BLaER1 (cell line): ENCODE data around the gene NCBP3.

Source experiments
- H3K27ac ChIP-seq: shearing (Covaris generic); formaldehyde crosslinking; 2 replicates; pipeline ENCODE4 v1.8.1; 2022
- H3K27me3 ChIP-seq: shearing (Covaris generic); formaldehyde crosslinking; 2 replicates; pipeline ENCODE4 v1.8.1; 2022
- H3K36me3 ChIP-seq: shearing (Covaris generic); formaldehyde crosslinking; 2 replicates; pipeline ENCODE4 v1.8.1; 2022
- H3K4me1 ChIP-seq: shearing (Covaris generic); formaldehyde crosslinking; 2 replicates; pipeline ENCODE4 v1.8.1; 2022
- H3K4me2 ChIP-seq: shearing (Covaris generic); formaldehyde crosslinking; 2 replicates; pipeline ENCODE4 v1.8.1; 2022
- H3K4me3 ChIP-seq: shearing (Covaris generic); formaldehyde crosslinking; 2 replicates; pipeline ENCODE4 v1.8.1; 2022
- H3K9ac ChIP-seq: shearing (Covaris generic); formaldehyde crosslinking; 2 replicates; pipeline ENCODE4 v1.8.1; 2022
- H3K9me3 ChIP-seq: shearing (Covaris generic); formaldehyde crosslinking; 2 replicates; pipeline ENCODE4 v1.8.1; 2022
- H4K20me1 ChIP-seq: shearing (Covaris generic); formaldehyde crosslinking; 2 replicates; pipeline ENCODE4 v1.8.1; 2022
- Cebpa-rat ChIP-seq: shearing (Covaris generic); IDR thresholded peaks from 2 replicates; pipeline ENCODE4 v1.8.1; 2022

Gene NCBP3

DNA sequence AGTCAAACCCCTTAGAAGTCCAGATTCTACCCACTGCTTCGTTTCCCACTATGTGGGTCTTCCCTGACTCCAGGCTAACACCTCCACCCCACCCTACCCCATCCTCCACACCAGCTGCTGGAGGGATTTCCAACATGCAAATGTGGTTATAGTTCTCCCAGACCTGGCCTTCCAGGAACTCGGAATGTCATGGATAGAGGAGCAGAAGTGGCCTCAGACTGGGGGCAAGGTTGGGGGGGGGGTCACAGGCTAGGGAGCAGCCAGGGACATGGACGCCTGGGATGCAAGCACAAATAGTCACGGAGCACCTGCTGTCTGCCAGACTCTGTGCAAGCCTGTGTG is 44.8 kb upstream of the NCBP3 start:
- Histone ChIP-seq H3K4me2 (peak overlapping the region; percentile 100), H3K36me3 (no peaks in the 10 kb centered on the region), H3K27me3 (peaks cover 5% of the 10 kb centered on the region; the same call in 1 of the 2 replicates), H3K9me3 (no peaks in the 10 kb centered on the region), H4K20me1 (peaks cover 37% of the 10 kb centered on the region), H3K9ac (peak overlapping the region; percentile 15; the same call in 1 of the 2 replicates), H3K4me3 (no peak overlapping the region), H3K27ac (no peak overlapping the region), H3K4me1 (peaks cover 90% of the 10 kb centered on the region)
- TF ChIP-seq Cebpa-rat, result no peak

DNA sequence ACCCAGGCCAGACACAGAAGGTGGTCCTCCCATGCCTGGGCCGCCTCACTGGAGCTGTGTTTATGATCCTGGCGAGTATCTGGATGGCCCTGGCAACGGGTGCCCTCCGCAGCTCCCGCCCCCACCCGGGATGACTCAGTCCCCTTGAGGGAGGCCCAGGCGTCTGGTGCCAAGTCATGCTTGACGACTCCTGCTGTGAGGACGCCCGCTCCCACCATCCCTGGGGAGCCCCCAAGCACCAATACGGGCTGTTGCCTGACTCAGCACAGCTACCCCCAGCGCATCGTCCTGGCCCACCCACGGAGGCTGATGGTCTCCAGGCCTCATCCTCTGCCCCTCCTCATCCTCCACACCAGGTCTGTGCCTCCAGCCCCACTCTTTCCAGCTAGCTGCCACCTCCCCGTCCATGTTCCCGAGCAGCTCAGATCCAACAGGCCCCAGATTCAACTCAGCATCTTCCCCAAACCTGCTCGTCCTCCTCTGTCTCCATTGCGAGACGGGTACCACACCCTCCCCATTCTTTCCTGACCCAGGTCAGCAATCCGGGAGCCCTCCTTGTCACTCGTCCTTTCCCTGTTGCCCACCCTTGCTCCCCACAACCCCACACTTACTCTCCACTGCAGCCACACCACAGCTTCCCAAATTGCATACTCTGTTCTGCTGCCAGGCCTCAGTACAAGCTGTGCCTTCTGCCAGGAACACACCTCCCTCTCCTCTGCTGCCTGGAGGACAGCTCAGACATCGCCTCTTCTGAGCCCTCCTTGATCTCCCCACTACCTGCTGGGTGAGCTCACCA is 44.2 kb upstream of the NCBP3 start:
- Histone ChIP-seq H3K9ac (peak overlapping the region; percentile 38; the same call in 1 of the 2 replicates), H3K4me2 (peak overlapping the region; percentile 100), H3K4me3 (no peak overlapping the region), H4K20me1 (peaks cover 37% of the 10 kb centered on the region), H3K27me3 (peaks cover 5% of the 10 kb centered on the region; the same call in 1 of the 2 replicates), H3K4me1 (peaks cover 91% of the 10 kb centered on the region), H3K27ac (peak overlapping the region; percentile 41), H3K36me3 (peaks cover 4% of the 10 kb centered on the region; the same call in 1 of the 2 replicates), H3K9me3 (no peaks in the 10 kb centered on the region)
- no peak for TF ChIP-seq Cebpa-rat

DNA sequence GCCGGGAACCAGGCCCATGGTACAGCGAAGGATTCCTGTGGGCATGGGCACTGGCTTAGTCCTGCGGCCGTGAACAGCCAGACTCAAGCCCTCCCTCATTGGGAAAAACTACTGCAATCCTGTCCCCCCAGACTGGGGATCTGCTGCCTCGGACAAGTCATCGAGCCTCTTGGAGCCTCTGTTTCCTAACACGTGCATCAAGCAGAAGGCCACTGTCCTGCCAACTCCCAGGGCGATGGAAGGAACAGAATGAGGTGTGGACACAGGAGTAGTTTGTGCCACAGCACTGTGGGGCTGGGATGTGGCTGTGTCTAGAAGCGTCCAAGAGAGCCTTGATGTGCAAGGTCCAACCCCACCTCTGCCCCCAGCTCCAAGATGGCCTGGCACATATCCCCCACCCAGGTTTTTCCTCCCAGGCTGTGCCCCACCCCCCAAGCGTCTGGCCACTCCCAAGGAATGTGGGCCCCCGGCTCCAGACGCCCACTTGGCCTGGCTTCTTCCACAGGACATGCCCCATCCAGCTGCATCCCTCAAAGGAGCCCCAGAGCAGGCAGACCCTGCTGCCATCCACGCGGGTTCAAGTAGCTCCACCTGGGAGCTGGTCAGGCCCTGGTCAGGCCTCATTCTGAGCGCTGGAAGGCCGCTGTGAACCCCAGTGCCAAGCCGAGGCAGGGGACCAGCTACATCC is 43.4 kb upstream of the NCBP3 start:
- no peaks in the 10 kb centered on the region for H3K9me3 ChIP-seq
- H3K4me1 ChIP-seq, result peaks cover 83% of the 10 kb centered on the region
- peak overlapping the region; percentile 41 for H3K27ac ChIP-seq
- H3K36me3 ChIP-seq, result peaks cover 12% of the 10 kb centered on the region; the same call in 1 of the 2 replicates
- peaks cover 37% of the 10 kb centered on the region for H4K20me1 ChIP-seq
- 0 out of 2 replicates have a peak overlapping the region, but pooled peaks have one; percentile 38 for H3K9ac ChIP-seq
- peak overlapping the region; percentile 100 for H3K4me2 ChIP-seq
- no peak overlapping the region for H3K4me3 ChIP-seq
- H3K27me3 ChIP-seq, result peaks cover 5% of the 10 kb centered on the region; the same call in 1 of the 2 replicates
- no peak for TF ChIP-seq Cebpa-rat

DNA sequence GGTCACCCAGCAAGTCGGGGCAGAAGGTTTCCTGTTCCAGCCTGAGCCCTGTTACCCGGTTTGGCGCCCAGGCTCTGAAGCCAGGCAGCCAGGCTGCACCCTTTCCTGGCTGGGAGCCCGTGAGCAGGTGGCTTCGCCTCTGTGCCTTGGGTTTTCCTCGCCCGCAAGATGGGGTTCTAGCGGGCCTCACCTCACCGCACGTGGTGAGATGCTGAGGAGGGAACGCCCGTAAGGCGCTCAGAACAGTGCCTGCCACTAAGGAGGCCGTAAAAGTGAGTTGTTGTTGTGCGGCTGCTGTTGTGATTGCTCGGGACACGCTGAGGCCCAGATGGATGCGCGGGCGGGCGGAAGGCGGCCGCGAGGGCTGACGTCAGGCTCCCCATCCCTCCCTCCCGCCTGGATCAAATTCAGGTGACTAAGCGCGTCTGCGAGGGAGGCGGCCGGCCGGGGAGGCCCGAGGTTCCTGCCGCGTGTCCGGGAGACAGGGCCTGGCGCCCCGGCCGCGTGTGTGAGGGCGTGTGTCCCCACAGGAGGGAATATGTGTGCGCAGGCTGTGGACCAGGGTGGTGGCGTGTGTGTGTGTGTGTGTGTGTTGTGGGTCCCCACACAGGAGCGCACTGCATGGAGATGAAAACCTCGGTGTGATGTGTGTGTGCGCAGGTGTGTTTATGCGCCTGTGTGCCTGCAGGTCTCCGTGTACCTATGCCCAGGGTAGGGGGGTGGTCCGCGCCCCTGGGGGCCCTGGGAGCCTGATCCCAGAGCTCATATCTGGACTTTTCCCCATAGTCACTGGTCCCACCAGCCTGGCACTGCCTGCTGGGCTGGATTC is 42.5 kb upstream of the NCBP3 start:
- Histone ChIP-seq H3K4me1 (peaks cover 74% of the 10 kb centered on the region), H3K4me2 (peak overlapping the region; percentile 100), H3K9ac (peak overlapping the region; percentile 58; the same call in 1 of the 2 replicates), H3K27me3 (peaks cover 5% of the 10 kb centered on the region; the same call in 1 of the 2 replicates), H3K4me3 (no peak overlapping the region), H3K36me3 (peaks cover 20% of the 10 kb centered on the region; the same call in 1 of the 2 replicates), H4K20me1 (peaks cover 37% of the 10 kb centered on the region), H3K27ac (peak overlapping the region; percentile 81), H3K9me3 (no peaks in the 10 kb centered on the region)
- TF ChIP-seq Cebpa-rat, result no peak

DNA sequence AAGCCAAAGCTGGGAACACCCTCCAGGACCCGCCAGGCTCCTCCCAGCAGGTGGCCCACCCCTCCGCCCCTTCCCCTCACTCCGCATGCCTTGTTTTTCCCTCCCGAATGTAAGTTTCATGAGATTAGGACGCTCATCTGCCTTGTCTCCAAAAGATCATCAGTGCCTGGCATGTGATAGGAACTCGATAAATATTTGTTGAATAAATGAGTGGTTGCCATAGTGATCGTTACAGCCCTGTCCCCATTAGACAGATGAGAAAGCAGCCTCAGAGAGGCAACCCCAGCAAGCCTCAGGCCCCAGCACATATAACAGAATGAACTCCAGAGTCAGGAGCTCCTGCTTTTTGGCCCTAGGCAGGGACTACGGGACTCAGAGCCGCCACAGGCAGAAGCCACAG is 41.8 kb upstream of the NCBP3 start:
- Histone ChIP-seq H3K9me3 (no peaks in the 10 kb centered on the region), H3K9ac (peak overlapping the region; percentile 58; the same call in 1 of the 2 replicates), H3K4me3 (no peak overlapping the region), H3K36me3 (peaks cover 20% of the 10 kb centered on the region; the same call in 1 of the 2 replicates), H3K27ac (peak overlapping the region; percentile 81), H3K27me3 (peaks cover 5% of the 10 kb centered on the region; the same call in 1 of the 2 replicates), H4K20me1 (peaks cover 37% of the 10 kb centered on the region), H3K4me1 (peaks cover 72% of the 10 kb centered on the region), H3K4me2 (peak overlapping the region; percentile 100)
- TF ChIP-seq Cebpa-rat, result no peak

DNA sequence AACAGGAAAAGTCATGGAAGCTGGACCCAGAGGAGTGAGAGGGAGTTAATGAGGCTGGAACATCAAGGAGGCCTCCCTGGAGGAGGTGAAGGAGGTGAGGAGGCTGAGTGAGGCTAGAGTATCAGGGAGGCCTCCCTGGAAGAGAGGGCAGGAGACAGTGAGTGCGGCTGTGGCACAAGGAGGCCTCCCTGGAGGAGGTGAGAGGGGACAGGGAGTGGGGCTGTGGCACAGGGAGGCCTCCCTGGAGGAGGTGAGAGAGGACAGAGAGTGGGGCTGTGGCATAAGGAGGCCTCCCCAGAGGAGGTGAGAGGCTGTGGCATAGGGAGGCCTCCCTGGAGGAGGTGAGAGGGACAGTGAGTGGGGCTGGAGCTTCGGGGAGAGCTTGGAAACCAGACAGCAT is 41.3 kb upstream of the NCBP3 start:
- Histone ChIP-seq H3K4me1 (peaks cover 75% of the 10 kb centered on the region), H3K9ac (peak overlapping the region; percentile 58), H3K4me2 (peak overlapping the region; percentile 100), H3K4me3 (peak overlapping the region; percentile 46; the same call in 1 of the 2 replicates), H3K9me3 (no peaks in the 10 kb centered on the region), H3K36me3 (peaks cover 20% of the 10 kb centered on the region; the same call in 1 of the 2 replicates), H3K27me3 (peaks cover 5% of the 10 kb centered on the region; the same call in 1 of the 2 replicates), H3K27ac (peak overlapping the region; percentile 81), H4K20me1 (peaks cover 37% of the 10 kb centered on the region)
- TF ChIP-seq Cebpa-rat, result no peak

DNA sequence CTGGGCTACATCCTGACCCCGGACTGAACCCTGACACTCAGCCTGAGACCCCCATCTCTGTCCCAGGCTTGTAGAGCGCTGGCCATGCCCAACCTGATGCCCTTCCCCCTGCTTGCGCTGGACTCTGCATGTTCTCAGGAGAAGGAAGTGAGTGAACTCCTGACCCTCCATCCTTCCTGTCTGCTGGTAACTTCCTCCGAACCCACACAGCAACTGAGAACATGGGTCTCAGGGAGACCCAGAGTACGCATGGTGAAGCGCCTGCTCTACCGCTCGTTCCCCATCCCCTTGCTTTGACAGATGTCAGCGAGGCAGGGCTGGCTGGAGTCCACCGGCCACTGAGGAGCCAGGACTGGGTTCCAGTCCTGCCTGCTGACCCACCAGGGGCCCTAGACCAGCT is 40.7 kb upstream of the NCBP3 start:
- peak overlapping the region; percentile 100 for H3K4me2 ChIP-seq
- no peaks in the 10 kb centered on the region for H3K9me3 ChIP-seq
- peaks cover 70% of the 10 kb centered on the region for H3K4me1 ChIP-seq
- H3K27me3 ChIP-seq, result peaks cover 3% of the 10 kb centered on the region; the same call in 1 of the 2 replicates
- H3K9ac ChIP-seq, result peak overlapping the region; percentile 58
- peaks cover 34% of the 10 kb centered on the region for H4K20me1 ChIP-seq
- peaks cover 20% of the 10 kb centered on the region; the same call in 1 of the 2 replicates for H3K36me3 ChIP-seq
- peak overlapping the region; percentile 46 for H3K4me3 ChIP-seq
- TF ChIP-seq Cebpa-rat, result no peak
- peak overlapping the region; percentile 81 for H3K27ac ChIP-seq

DNA sequence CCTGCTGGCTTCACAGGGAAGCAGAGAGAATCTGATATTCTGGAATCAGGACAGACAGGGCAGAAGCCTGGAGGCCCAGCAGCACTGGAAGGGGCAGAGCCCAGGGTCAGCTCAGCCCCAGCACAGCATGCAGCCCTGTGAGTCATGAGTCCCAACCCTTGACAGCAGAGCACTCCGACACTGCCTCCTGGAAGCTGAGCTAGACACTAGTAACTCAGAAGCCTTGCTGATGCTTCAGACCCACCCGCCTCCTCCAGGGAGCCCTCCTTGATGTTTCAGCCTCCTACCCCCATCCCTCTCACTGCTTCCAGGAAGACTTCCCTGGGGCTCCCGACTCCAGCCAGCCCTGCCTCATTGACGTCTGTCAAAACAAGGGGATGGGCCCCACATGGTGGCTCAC is 39.9 kb upstream of the NCBP3 start:
- Histone ChIP-seq H3K9ac (no peak overlapping the region), H3K27me3 (no peaks in the 10 kb centered on the region), H3K4me2 (peak overlapping the region; percentile 100), H3K36me3 (peaks cover 20% of the 10 kb centered on the region; the same call in 1 of the 2 replicates), H4K20me1 (peaks cover 26% of the 10 kb centered on the region), H3K9me3 (no peaks in the 10 kb centered on the region), H3K4me1 (peaks cover 62% of the 10 kb centered on the region), H3K4me3 (no peak overlapping the region), H3K27ac (peak overlapping the region; percentile 23; the same call in 1 of the 2 replicates)
- TF ChIP-seq Cebpa-rat, result no peak

DNA sequence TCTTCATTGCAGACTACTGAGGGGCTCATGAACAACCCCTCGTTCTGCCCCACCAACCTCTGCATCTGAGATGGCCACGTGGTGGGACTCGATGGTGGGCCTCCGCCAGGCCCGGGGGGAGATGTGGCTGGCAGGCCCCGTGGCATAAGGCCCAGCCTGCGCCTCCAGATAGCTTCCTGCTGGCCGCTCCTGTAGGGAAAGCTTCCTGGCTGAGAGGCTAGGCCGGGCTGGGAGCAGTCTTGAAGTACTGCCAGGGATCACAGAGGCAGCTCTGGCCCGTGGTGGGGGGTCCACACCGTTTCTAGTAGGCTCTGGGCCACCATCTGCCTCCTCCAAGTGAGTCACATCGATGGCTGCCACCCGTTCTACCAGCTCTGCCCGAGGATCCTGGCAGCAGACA is 39.2 kb upstream of the NCBP3 start:
- H3K9ac ChIP-seq, result no peak overlapping the region
- no peak overlapping the region for H3K4me3 ChIP-seq
- H3K27me3 ChIP-seq, result no peaks in the 10 kb centered on the region
- peaks cover 55% of the 10 kb centered on the region for H3K4me1 ChIP-seq
- 0 out of 2 replicates have a peak overlapping the region, but pooled peaks have one; percentile 23 for H3K27ac ChIP-seq
- H3K36me3 ChIP-seq, result peaks cover 20% of the 10 kb centered on the region; the same call in 1 of the 2 replicates
- H3K4me2 ChIP-seq, result no peak overlapping the region
- no peak for TF ChIP-seq Cebpa-rat
- H4K20me1 ChIP-seq, result peaks cover 19% of the 10 kb centered on the region
- no peaks in the 10 kb centered on the region for H3K9me3 ChIP-seq
